ENCODE data around the gene IRS1.

Gene IRS1

GRCh38 chr2:226813148-226813701 is 13.6 kb upstream of the IRS1 start:
- no peak for DNase-seq

DNA sequence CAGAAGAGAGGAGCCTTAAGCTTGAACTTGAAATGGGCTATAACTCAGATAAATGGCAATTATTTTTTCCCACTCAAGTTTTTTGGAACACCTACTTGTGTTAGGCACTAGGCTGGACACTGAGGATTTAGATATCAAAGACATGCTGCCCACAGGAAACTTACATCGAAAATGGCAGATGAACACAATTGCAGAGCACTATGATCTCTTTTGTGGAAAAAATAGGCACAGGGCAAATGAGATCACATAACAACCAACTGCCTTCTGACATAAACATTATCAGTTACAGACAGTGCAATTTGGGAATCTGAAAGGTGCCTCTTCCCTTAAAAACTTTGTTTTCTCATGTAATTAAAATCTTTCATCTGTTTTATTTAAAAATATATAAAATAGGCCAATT is 3.8 kb upstream of the IRS1 start:
- DNase-seq, result no peak

DNA sequence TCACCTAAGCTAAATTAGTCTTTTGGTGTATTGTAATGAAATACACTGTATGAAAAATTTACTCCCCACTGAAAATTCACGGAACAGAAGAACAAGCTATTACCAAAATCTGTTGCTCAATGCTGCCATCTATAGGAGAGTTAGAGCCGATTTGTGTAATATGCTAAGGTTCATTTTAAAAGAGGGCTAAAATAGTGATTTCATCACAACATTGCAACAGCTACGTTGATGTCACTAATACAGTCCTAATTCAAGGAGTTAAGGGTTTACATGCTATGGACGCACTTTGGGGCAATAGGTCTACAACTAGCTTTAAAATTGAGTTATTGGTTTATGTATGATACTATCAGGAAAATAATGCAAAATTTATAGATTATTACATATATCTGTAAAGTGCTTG is 3.0 kb upstream of the IRS1 start:
- peak; percentile 49 for DNase-seq

- peak; percentile 97 for DNase-seq
Observed at GRCh38 chr2:226800941-226801784, 1.5 kb upstream of the IRS1 start.

DNA sequence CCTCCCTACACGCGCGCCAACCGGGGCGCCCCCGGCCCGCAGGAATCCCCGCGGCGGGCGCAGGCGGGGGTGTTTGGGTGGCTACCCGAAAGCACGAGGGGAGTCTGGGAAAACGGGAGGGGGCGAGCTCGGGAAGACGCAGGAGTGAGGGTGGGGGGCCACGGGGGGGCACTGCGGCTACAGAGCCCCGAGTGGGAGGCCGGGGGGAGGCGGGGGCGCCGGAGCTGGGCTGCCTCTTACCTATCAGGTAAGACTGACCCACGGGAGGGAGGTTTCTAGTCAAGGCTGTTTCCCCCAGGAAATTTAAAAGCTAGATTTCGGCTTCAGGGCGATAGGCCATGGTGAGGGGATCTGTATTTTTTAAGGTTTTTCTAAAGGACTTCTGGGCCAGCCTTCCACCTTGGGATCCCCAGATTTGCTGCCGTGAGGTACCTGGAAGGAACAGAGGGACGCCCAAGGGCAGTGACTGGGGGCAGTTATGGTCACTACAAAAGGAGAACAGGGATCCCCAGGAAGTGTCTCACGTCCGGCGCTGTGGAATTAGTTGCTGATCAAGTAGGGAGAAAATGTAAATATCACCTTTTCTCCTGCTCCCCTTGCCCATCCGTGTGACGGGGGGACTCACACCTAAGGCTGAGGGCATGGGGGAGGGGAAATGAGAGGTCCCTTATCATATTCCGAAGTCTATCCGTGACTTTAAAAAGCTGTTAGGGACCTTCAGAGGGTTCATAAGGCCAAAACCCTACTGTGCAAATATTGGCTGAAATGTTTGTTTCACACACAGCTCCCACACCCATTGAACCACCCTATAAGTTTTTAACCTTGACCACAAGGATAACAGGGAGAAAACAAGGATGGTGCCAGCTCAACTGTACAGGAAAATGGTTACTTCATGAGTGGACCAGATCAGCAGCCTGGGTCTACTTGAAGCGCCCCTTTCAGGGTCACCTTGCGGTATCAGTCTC is 638 bp upstream of the IRS1 start:
- peak; percentile 56 for DNase-seq

- DNase-seq, result peak; percentile 88
Observed at GRCh38 chr2:226798422-226799210, 1.0 kb downstream of the IRS1 start.

DNA sequence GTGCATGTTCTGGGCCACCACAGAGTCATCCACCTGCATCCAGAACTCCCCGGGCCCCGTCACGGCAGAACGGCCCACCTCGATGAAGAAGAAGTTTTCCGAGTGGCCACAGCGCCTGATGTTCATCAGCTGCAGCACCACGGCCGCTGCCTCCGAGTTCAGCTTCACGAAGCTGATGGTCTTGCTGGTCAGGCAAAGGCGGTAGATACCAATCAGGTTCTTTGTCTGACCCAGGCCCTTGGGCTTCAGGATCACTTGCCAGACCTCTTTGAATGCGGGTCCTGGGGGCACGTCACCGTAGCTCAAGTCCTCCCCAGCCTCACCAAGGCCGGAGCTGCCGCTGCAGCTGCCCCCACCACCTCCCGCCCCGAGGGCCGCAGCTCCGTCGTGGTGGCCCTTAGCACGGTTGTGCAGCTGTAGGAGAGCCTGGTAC is 1.6 kb downstream of the IRS1 start:
- DNase-seq, result no peak

DNA sequence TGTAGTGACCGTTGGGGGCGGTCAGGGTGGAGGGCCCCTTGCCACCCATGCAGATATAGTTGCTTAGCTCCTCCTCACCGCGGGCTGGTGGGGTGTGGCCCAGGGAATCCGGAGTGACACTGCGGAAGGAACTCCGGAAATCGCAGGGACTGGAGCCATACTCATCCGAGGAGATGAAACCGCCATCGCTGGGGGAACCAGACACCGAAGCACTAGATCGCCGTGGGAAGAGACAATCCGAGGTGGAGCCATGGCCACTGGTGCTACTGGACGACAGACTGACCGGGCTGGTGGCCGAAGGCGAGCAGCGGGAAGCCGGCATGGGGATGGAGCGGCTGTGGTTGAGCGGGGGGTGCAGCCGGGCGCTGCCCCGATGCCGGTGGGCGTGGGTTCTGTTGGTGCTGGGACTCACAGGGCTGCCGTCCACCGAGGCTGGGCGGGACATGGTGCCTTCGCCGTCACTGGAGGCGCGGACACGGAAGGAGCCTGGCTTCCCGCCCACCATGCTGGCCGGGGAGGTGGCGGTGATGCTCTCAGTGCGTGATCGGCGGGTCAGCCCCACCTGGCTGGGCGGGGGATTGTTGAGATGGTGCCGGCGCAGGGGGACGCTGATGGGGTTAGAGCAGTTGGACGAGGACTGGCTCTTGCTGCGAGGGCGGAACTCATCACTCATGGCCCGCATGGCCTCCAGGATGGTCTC is 2.2 kb downstream of the IRS1 start:
- DNase-seq, result no peak

- peak; percentile 62 for DNase-seq
Observed at GRCh38 chr2:226796840-226797288, 2.8 kb downstream of the IRS1 start.

- DNase-seq, result peak; percentile 32
Observed at GRCh38 chr2:226796012-226796839, 3.4 kb downstream of the IRS1 start.

GRCh38 chr2:226795281-226796011 is 4.2 kb downstream of the IRS1 start:
- peak; percentile 46 for DNase-seq

DNA sequence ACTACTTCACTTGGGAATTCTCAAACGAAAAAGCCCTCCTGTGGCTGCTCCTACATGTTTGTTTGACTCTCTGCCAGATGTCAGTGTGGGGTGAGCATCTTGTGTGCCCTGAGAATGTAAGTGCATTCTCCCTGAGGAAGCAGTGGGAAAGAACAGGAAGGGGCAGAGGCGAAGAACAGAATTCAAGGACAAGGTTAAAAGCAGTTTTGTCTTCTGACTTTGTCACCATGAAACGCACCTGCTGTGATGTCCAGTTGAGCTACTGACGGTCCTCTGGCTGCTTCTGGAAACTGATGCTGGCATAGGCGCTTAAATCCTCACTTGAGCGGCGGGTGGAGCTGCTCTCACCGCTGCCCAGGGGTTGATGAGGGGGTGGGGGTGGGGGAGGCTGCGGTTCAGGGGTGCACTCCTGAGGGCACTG is 4.9 kb downstream of the IRS1 start:
- peak; percentile 39 for DNase-seq

DNA sequence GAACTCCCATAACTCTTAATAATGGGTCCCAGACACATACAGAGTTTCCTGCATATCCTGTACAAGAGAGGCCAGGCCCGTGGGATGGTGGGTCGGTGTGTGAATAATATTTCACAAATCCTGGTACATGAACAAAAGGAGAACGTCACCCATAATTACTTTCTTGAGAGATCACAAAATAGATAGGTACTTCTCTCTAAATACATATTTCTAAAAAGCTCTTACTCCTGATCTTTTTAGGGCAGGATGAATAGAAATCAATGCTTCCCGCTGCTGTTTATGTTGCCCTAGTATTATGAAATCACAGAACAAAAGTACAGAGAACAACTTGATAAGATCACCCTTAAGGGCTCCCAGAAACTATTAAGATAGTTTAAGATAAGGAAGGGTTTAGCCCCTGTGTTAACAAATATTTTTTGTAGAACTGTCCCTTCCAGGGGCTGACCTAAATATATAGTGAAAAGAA is 5.4 kb downstream of the IRS1 start:
- DNase-seq, result no peak

- DNase-seq, result no peak
Observed at GRCh38 chr2:226793646-226794045, 6.0 kb downstream of the IRS1 start.

- DNase-seq, result peak; percentile 43
Observed at GRCh38 chr2:226792155-226792881, 7.3 kb downstream of the IRS1 start.

GRCh38 chr2:226791487-226792081 is 8.0 kb downstream of the IRS1 start:
- peak; percentile 91 for DNase-seq

GRCh38 chr2:226791056-226791486 is 8.5 kb downstream of the IRS1 start:
- peak; percentile 89 for DNase-seq

- DNase-seq, result no peak
Observed at GRCh38 chr2:226790431-226790830, 9.2 kb downstream of the IRS1 start.

GRCh38 chr2:226790011-226790410 is 9.6 kb downstream of the IRS1 start:
- no peak for DNase-seq

All from retina (tissue), 1 donor.